ENCODE results near the gene PRAME.
"Not testable (repeated sequence)": the region's sequence is repeated elsewhere in the genome, so short reads cannot be mapped to it uniquely, and the experiment has no call there.

GRCh38 chr22:22532547-22533071 lies 26.5 kb downstream of the PRAME start:
- not testable (repeated sequence) for TF ChIP-seq SNAI2 (CRISPR knock-in tag; IDR thresholded peaks at IDR 0.05); BACH2 (CRISPR knock-in tag; IDR thresholded peaks at IDR 0.05; ENCODE audit: borderline replicate concordance); ZFP30 (CRISPR knock-in tag; IDR thresholded peaks at IDR 0.05); PATZ1 (CRISPR knock-in tag; IDR thresholded peaks at IDR 0.05; ENCODE audit: borderline replicate concordance)
